GM19397 (cell line): ENCODE data around the gene CFAP61.
"Not testable (repeated sequence)": the region's sequence is repeated elsewhere in the genome, so short reads cannot be mapped to it uniquely, and the experiment has no call there.

Experiments used
- ATAC-seq: cut with Tn5 transposase; IDR thresholded peaks from one replicate; pipeline ENCODE4 v1.9.1; 2021; ENCODE audit warnings: mild to moderate bottlenecking, moderate library complexity; ENCODE audit not compliant: unreplicated experiment

Gene CFAP61

DNA sequence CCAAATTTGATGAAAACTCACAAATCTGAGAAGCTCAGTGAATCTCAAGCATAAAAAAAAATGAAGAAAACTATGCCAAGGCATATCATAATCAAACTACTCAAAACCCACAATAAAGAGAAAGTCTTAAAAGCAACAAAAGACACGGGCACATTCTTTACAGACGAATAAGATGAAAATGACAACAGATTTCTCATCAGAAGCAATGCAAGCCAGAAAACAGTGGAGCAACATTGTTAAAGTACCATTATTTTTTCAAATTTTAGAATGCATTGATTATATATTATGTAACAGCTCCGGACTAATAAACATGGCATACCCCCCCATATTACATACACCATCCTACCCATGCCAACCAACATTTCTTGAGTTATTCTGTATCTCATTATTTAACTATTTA lies 260.2 kb downstream of the CFAP61 start:
- ATAC-seq: no peak

DNA sequence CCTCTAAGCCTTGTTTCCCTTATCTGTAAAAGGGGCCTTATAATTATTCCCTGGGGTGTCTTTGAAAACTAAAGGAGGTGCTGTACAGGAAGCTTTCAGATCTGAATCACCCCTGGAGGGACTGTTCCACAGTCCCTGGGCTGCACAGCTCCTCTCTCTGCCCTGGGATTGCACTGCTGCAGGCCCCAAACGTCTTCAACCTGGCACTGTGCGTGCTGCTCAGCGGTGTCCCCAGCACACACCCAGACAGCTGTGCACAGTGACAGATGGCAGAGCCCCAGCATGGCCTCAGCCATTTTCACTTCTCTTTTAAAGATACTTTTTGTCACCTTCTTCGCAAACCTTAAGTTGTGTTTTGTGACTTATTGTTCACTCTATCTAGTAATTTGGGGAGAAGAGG lies 264.9 kb downstream of the CFAP61 start:
- ATAC-seq: peak; percentile 94

DNA sequence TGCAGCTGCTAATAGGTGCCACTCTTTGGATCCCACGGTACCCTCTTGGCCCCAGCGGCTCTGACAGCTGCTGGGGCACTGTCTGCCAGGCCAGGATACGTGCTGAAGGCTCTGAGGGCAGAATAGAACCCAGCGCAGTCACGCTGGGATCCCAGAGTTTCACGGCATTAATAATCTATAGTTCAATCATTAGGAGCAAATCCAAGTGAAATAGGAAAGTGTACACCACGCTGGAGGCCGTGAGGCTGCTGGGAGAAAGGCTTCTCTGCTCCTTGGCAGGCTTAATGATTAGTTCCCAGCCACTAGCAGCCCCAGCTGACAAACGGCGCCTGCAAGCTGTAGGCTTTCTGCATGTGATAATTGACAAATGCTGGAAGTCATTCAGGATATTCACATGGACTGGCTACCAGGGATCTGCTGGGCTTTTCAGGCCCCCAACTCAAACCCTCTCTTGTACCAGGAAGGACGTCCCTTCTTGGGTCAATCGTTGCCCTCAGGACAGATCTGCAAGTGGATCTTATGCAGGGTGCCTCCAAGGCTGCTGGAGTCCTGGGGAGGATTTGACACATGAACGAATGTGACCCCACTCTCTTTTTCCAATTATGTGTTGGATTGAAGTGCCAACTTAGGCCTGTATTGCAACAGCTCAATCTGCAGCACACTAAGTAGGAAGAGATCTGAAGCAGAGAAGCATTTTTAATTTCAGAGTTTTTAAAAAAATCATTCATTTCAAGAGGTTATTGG lies 265.5 kb downstream of the CFAP61 start:
- ATAC-seq: peak; percentile 39

DNA sequence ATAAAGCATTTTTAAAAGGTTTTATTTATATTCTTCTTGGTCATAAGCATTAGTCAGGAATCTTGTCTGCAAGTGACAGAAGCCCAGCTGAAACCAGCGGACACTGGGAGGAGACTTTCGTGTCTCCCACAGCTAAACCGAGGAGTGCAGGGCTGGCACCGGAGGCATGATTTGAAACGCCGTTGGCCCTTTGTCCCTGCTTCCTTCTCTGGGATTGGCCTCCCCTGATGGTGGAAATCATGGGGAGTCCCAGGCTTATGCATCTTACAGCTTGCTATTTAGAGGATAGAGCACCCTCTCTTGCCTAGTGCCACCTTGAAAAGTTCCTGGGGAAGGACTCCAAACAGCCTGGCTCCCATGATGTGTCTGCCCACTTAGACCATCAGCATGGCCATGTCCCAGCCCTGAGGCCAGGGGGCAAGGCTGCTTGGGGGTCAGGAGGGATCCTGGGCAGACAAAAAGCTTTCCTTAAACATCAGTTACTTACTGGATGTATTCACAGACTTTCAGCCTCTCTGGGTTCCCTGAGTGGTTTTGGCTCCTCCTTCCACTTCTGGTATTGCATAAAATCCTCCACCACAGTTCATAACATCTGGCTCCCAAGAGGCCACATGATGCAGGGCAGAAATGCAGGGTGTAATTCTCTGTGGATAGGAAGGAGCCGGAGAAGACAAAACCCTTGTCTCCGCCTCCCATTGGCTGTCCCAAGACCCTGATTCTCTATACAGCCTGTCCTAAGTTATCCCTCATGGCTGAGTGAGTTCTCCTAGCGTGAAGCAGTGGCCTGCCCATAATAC lies 266.2 kb downstream of the CFAP61 start:
- no peak for ATAC-seq

DNA sequence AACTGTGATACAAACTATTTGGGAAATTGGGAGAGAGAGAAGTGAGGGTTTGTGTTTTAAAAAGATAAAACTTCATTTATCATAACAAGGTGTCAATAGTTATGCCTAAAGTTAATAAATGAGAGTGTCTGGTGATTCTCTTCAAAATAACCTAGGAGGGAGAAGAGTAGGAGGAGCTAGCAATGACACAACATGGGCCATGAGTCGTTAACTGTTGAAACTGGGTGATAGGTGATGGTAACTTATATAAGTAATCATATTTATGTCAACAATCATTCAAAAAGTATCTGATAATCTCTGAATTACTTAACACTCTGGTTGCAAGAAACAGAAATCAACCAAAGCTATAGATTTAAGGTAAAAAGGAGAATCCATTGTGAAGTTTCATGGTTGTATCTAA lies 268.8 kb downstream of the CFAP61 start:
- no peak for ATAC-seq

- ATAC-seq: no peak
Measured at GRCh38 chr20:20321917-20322316, 269.6 kb downstream of the CFAP61 start.

DNA sequence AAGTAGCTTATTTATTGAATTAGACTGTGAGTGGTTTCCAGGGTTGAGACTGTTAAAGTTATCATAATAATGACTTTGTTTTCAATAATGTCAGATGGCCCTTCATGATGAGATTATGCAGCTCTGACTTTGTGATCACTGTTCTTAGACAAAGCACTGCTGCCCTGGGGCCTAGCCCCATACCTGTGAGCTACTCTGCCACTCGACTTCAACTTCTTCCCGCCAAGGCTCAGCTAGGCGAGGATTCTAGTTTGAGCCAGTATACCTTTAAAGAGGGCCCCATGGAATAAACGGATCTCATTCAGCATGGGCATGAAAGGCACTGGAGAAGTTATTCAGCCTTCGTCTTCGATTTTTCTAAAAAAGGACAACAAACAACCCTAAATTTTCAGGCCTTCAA lies 270.6 kb downstream of the CFAP61 start:
- no peak for ATAC-seq

DNA sequence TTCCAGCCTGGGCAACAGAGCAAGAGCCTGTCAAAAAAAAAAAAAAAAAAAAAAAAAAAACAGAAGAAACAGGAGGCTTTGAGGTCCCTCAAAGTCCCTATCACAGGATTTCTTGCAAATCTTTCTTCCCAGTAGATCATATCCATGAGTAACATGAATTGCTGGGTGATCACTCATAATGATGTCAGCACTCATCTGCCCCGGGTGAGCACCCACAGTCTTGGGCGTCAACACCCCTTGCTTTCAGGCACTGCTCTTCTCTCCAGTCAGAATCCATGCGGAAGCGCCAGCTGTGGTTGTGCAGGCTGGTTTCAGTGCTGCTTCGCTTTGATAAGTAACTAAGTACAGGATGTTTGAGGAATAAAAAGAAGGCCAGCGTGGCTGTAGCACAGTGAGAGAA lies 275.4 kb downstream of the CFAP61 start:
- ATAC-seq: no peak

DNA sequence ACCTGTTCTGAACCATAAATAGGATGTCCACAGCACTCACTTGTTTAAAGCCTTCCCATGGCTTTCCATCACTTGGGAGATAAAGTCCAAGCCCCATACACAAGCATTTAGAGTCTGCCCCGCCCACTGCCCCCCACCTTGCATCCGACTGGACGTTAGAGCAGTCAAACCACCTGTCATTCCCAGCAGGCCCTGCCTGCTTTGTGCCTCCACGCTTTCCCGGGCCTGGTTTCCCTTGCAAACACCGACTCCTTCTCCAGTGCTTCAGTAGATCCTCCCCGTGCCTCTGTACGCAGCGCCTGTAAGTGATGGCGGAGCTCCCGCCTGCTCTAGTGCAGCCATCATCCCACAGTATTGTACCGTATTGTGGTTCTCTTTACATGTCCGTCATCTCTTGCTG lies 277.2 kb downstream of the CFAP61 start:
- no peak for ATAC-seq

DNA sequence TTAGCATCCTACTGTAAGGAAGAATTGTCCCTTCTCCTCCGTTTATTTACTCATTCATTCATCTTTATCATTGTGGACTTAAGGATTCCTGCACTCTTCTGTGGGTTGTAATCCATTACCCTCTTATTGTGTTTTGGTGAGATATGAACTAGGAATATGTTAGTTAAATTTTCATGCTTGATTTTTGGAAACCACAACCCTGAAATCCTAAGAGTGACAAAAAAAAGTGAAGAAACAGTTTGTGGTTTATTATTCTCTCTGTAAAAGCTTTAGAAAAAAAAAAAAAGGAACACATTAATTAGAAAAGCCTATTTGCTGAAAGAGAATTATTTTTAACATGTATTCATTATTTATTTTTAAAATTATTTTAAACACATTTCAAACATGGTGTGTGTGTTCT lies 278.8 kb downstream of the CFAP61 start:
- ATAC-seq: no peak

GRCh38 chr20:20331817-20332216 lies 279.5 kb downstream of the CFAP61 start:
- ATAC-seq: no peak

DNA sequence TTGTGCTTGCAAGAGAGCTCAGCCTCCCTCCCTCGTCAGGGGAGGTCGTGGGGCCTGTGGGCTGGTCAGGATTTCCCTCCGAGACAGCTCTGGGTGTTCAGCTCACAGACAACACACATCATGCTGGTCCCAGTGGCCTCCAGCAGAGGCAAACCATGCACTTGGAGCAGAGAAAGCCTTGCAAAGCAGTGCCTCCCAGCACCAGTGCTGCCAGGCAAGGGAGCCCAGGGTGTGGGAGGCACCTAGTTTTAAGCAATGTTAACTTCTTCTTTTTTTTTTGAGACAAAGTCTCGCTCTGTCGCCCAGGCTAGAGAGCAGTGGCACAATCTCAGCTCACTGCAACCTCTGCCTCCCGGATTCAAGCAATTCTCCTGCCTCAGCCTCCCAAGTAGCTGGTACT lies 281.5 kb downstream of the CFAP61 start:
- peak; percentile 22 for ATAC-seq

DNA sequence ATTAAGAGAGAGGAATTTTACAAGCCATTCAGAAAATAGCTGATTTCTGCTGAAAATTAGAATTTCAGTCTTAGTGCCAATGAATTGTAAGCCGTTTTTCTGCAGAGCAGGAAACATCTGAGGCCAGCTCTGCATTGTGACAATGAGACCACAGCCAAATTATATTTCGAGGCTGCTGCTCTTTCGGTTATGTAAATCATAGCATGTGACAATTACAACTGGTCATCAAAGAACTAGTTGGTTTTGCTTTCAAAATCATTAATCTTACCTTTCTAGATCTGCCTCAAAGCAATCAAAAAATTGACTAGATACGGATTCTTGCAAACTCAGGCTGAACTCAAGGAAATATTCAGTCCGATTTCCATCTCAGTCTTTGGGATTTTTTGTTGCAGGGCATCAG lies 282.2 kb downstream of the CFAP61 start:
- peak; percentile 77 for ATAC-seq

DNA sequence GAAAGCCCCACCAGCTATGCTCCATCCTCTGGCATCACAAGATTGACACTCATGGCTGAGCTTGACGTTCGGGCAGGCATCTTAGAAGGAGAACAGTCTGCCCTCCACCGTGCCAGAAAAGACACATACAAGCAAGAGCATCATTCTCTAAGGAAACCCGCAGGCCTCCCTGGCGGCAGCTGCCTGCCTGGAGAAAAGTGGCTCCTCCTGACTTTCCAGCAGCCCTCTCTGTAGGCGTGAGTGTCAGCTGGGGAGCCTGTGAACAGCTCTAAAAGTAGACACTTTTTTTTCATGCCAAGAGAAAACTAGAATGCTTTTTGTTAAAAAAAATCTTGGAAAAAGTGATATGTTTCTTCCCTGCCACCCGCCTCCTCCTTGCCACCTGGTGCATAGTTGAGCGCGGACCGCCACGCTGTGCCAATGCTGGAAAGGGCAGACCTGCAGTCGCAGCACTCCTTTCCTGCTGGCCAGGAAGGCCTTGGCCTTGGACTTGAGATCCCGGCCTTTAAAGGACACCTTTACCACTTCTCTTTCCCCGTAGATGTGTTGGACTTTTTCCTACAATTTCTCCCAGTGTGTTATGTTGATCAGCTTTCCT lies 285.9 kb downstream of the CFAP61 start:
- ATAC-seq: no peak

- no peak for ATAC-seq
Measured at GRCh38 chr20:20340443-20340842, 288.1 kb downstream of the CFAP61 start.

DNA sequence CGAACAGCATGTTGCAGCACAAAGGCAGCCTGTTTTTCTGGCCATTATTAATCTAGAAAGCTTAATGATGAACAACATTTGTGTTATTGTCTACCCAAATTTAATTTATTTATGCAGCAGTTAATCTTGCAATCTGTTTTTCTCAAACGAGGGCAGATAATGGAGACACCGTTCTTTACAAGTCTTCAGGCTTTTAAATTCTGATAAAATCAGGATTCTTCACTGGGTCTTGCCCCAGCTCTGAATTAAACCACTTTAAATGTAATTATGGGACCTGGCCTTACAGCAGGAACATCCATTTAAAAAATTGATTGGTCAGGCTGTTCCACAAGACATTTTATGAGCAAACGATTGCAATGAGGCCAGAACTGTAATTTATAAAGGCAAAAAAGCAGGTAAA lies 289.0 kb downstream of the CFAP61 start:
- ATAC-seq: no peak

DNA sequence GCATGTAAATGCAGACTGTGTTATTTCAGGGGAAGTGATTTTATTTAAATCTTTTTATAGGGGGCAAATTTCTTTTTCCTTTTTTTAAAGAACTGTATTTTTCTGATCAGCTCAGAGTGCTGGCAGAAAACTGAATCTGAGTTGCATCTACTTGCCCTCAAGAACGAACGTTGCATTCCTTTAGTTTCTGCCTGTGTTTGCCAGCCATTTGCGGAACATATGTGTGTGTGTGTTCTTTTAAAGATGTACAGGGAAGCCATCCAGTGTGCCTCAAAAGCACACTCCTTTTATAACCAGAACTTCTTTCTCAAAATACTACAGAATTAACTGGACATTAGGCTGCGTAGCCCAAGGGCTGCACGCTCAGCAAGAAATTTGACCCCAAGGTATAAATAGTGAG lies 289.7 kb downstream of the CFAP61 start:
- no peak for ATAC-seq

DNA sequence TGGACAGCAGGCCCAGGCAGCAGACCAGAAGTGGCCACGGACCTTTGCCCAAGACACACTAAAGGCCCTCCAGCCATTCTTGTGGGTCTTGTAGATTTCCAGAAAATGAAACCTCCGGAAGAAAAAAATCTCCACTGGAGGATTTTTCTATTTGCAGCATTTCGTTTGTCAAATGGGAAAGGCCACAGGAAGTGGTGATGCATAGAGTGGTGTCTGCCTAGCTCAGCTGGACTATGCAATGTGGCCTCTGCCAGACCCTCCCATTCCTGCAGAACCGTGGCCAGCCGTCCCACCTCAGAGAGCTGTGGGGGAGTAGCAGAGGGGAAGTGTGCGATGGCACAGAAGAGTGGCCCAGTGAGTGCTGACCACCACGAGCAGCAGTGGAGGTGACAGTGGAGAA lies 291.6 kb downstream of the CFAP61 start:
- ATAC-seq: no peak

DNA sequence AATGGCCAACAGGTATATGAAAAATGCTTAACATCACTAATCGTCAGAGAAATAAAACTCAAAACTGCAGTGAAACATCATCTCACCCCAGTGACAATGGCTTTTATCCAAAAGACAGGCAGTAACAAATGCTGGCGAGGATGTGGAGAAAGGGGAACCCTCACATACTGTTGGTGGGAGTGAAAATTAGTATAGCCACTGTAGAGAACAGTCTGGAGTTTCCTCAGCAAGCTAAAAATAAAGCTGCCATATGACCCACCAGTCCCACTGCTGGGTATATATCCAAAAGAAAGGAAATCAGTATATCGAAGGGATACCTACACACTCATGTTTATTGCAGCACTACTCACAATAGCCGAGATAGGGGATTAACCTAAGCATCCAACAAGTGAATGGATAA lies 292.1 kb downstream of the CFAP61 start:
- no peak for ATAC-seq

- ATAC-seq: no peak
Measured at GRCh38 chr20:20353576-20353975, 301.2 kb downstream of the CFAP61 start.

- ATAC-seq: not testable (repeated sequence)
Measured at GRCh38 chr20:20355503-20355902, 303.2 kb downstream of the CFAP61 start.

DNA sequence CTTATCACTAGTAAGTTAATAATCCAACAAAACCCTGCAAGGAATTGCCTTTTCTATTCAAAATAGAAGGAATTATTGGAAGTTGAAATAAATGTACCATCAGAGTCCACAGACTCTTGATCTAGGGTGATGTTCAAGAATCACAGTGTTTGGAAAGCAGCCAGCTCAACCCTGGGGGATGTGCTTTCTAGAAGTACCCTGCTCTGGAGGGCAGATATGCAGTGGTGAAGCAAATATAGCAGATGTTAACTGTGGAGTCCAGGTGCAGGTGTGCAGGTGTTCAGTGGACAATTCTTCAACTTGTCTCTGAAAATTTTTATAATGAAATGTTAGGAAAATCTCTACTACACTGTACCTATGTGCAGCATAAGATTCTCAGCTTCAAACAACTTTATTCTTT lies 306.5 kb downstream of the CFAP61 start:
- no peak for ATAC-seq
